Motor neuron (in vitro differentiated cells): ENCODE results near the gene MSTN. TPM values are rescaled to one million over a fixed set of nuclear protein-coding genes. Genes with fewer than 3 reads are reported as not detected.
"Not testable (repeated sequence)": the region's sequence is repeated elsewhere in the genome, so short reads cannot be mapped to it uniquely, and the experiment has no call there.

Experiments used
- ATAC-seq, 8 experiments: fragments of 200-7000 bp; cut with Tn5 transposase; replicated peaks in 6 of 8; 2 replicates each; pipeline ENCODE4 v1.8.0; 2021; ENCODE audit warnings: mild to moderate bottlenecking in 8 of 8, moderate library complexity in 8 of 8
- H3K27ac ChIP-seq, 2 donors: fragments of 250-450 bp; sonication (Bioruptor Pico); 2 replicates each; pipeline ENCODE4 v1.9.0; 2021; ENCODE audit warnings: antibody characterized with exemption in 2 of 2, mild to moderate bottlenecking in 2 of 2, moderate library complexity in 1 of 2
- H3K4me1 ChIP-seq, 2 donors: fragments of 250-450 bp; sonication (Bioruptor Pico); replicated peaks in 1 of 2; 2 replicates each; pipeline ENCODE4 v1.6.1; 2021; ENCODE audit warnings: antibody characterized with exemption in 2 of 2, mild to moderate bottlenecking in 2 of 2, moderate library complexity in 1 of 2
- H3K4me3 ChIP-seq, 5 donors: fragments of 250-450 bp; sonication (Bioruptor Pico); 2 replicates each; pipeline ENCODE4 v1.9.0; 2021; ENCODE audit warnings: antibody characterized with exemption in 5 of 5, mild to moderate bottlenecking in 5 of 5, moderate library complexity in 4 of 5
- WGBS, 10 experiments: fragments of 450-650 bp; shearing (Covaris generic); methylation state at CpG; one replicate each; pipeline ENCODE4 v1.0.0; 2022; 5-methylcytosine and 5-hydroxymethylcytosine counted together
- in situ Hi-C, 9 experiments: fragments of 400-800 bp; cut with MboI; loops; one replicate each; pipeline ENCODE4 v1.15.0; 2021; ENCODE audit warnings: low sequenced_read_pairs in 9 of 9, low pct_unique_long_range_greater_than_20kb in 2 of 9; ENCODE audit not compliant: unreplicated experiment in 9 of 9
- total RNA-seq, 8 experiments: library from RNA; unstranded; fragments of 300-600 nt; gene quantifications; 2 replicates each; pipeline versions ENCODE4 v1.2.3 to v1.2.4, GENCODE V29; 2022

Gene MSTN
- total RNA-seq, 8 experiments from 2014 or later, result 0.05 to 0.73 (median 0.25) TPM

- in situ Hi-C loops, result loop anchor here in 2 of 9 experiments (25.0 kb wide), 1 partner anchor 273 kb away; the partner anchor contains the start of genes ORMDL1 (in 2 of the 2) and PMS1 (in 2 of the 2)
- ATAC-seq, result no peak
- WGBS, 10 experiments, result 89 to 100% (median 94%) methylated on average over 1 to 4 of the region's 4 CpGs; no CpG with 5 or more reads in 1 of the 10 experiments
- Histone ChIP-seq H3K27ac (no peak overlapping the region), H3K4me1 (no peaks in the 10 kb centered on the region), H3K4me3 (no peak overlapping the region)
These were observed 2.5 kb downstream of the MSTN start for GRCh38 chr2:190060019-190060418.

DNA sequence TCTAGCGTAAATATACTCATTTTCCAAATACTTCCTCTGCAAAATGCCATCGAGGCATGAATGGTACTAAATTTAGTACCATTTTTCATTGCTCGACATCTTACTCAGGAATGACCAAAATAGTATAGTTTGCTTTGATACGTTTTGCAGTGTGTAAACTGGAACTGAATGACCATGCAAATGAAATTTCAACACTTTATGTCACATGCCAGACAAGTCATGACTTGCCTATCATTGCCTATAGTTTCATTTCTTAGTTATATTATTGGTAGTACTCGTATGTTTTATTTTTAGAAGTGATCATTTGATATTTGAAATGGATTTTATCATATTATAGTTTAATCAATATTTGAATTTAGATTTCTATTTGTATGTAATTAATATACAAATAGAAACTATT is 9.1 kb downstream of the MSTN start:
- WGBS, 10 experiments, result 50 to 100% (median 90%) methylated on average over 1 to 5 of the region's 5 CpGs
- no peaks in the 10 kb centered on the region for H3K4me1 ChIP-seq
- no peak overlapping the region for H3K27ac ChIP-seq
- no peak for ATAC-seq
- in situ Hi-C loops, result loop anchor here in 2 of 9 experiments (25.0 kb wide), 1 partner anchor 266 kb away; the partner anchor contains the start of genes ORMDL1 (in 2 of the 2) and PMS1 (in 2 of the 2)
- H3K4me3 ChIP-seq, result no peak overlapping the region

- no peak overlapping the region for H3K4me3 ChIP-seq
- no peak overlapping the region for H3K27ac ChIP-seq
- in situ Hi-C loops, result loop anchor here in 2 of 9 experiments (25.0 kb wide), 1 partner anchor 265 kb away; the partner anchor contains the start of genes ORMDL1 (in 2 of the 2) and PMS1 (in 2 of the 2)
- H3K4me1 ChIP-seq, result no peaks in the 10 kb centered on the region
- ATAC-seq, result no peak
- WGBS, 10 experiments, result 79 to 100% (median 90%) methylated on average over 1 to 5 of the region's 5 CpGs; no CpG with 5 or more reads in 3 of the 10 experiments
These were observed 10.2 kb downstream of the MSTN start for GRCh38 chr2:190052307-190052706.

GRCh38 chr2:190051223-190051622 is 11.3 kb downstream of the MSTN start:
- Histone ChIP-seq H3K4me3 (no peak overlapping the region), H3K27ac (no peak overlapping the region), H3K4me1 (no peaks in the 10 kb centered on the region)
- in situ Hi-C loops, result loop anchor here in 2 of 9 experiments (25.0 kb wide), 1 partner anchor 264 kb away; the partner anchor contains the start of genes ORMDL1 (in 2 of the 2) and PMS1 (in 2 of the 2)
- no peak for ATAC-seq

DNA sequence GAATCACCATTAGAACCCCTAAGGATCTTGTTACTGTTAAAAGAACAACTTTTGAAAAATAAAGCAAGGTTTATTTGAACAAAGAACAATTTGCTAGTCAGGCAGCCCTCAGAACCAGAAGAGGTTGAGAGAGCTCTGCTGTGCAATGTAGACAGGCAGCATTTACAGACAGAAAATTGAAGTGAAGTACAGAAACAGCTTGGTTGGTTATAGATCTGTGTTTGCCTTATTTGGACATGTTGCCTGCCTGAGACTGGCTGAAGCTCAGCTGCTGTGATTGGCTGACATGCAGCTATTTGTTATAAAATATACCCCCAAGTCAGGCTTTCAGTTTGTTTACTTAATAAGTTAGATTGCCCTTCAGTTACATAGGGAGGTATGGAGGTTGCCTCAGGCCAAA is 12.5 kb downstream of the MSTN start:
- no peaks in the 10 kb centered on the region for H3K4me1 ChIP-seq
- in situ Hi-C loops, result loop anchor here in 2 of 9 experiments (25.0 kb wide), 1 partner anchor 263 kb away; the partner anchor contains the start of genes ORMDL1 (in 2 of the 2) and PMS1 (in 2 of the 2)
- peak in 4 of 8 experiments; percentile 40 to 77 (median 60) for ATAC-seq

GRCh38 chr2:190044866-190045265 is 17.7 kb downstream of the MSTN start:
- H3K4me1 ChIP-seq, result no peaks in the 10 kb centered on the region
- H3K27ac ChIP-seq, result no peak overlapping the region
- 80 to 100% (median 80%) methylated on average over 1 of the region's 2 CpGs; no CpG with 5 or more reads in 7 of the 10 experiments for WGBS, 10 experiments
- in situ Hi-C loops, result loop anchor here in 1 of 9 experiments (25.0 kb wide), 1 partner anchor 258 kb away; the partner anchor contains the start of genes ORMDL1 and PMS1
- no peak overlapping the region for H3K4me3 ChIP-seq
- ATAC-seq, result no peak

More for the DNA sequence above, 12.5 kb downstream of the MSTN start:
- Histone ChIP-seq H3K4me3 (no peak overlapping the region), H3K27ac (no peak overlapping the region)

GRCh38 chr2:190043441-190043840 is 19.1 kb downstream of the MSTN start:
- Histone ChIP-seq H3K4me1 (no peaks in the 10 kb centered on the region), H3K27ac (no peak overlapping the region), H3K4me3 (no peak overlapping the region)
- 8 to 100% (median 67%) methylated on average over 1 to 3 of the region's 3 CpGs for WGBS, 10 experiments
- in situ Hi-C loops, result loop anchor here in 1 of 9 experiments (25.0 kb wide), 1 partner anchor 256 kb away; the partner anchor contains the start of genes ORMDL1 and PMS1
- ATAC-seq, result no peak

GRCh38 chr2:190036071-190036470 is 26.5 kb downstream of the MSTN start:
- no peak for ATAC-seq
- Histone ChIP-seq H3K27ac (no peak overlapping the region), H3K4me1 (no peaks in the 10 kb centered on the region), H3K4me3 (no peak overlapping the region)
- in situ Hi-C loops, result loop anchor here in 1 of 9 experiments (25.0 kb wide), 1 partner anchor 249 kb away; the partner anchor contains the start of genes ORMDL1 and PMS1
- 60 to 100% (median 92%) methylated on average over 1 to 2 of the region's 2 CpGs; no CpG with 5 or more reads in 2 of the 10 experiments for WGBS, 10 experiments

GRCh38 chr2:190034417-190034816 is 28.1 kb downstream of the MSTN start:
- H3K4me1 ChIP-seq, H3K4me3 ChIP-seq, ATAC-seq, H3K27ac ChIP-seq: not testable (repeated sequence)
- in situ Hi-C loops, result loop anchor here in 1 of 9 experiments (25.0 kb wide), 1 partner anchor 247 kb away; the partner anchor contains the start of genes ORMDL1 and PMS1
- WGBS, 10 experiments, result 64 to 94% (median 91%) methylated on average over 3 to 10 of the region's 10 CpGs; no CpG with 5 or more reads in 1 of the 10 experiments

- WGBS, 10 experiments, result 0 to 43% (median 0%) methylated on average over 1 of the region's 1 CpG; no CpG with 5 or more reads in 5 of the 10 experiments
- in situ Hi-C loops, result loop anchor here in 1 of 9 experiments (25.0 kb wide), 1 partner anchor 245 kb away; the partner anchor contains the start of genes ORMDL1 and PMS1
These were observed 30.4 kb downstream of the MSTN start for GRCh38 chr2:190031969-190032618.

GRCh38 chr2:190023860-190024259 is 38.7 kb downstream of the MSTN start:
- Histone ChIP-seq H3K4me1 (no peaks in the 10 kb centered on the region), H3K4me3 (no peak overlapping the region), H3K27ac (no peak overlapping the region)
- WGBS, 10 experiments, result 8 to 92% (median 78%) methylated on average over 3 to 5 of the region's 5 CpGs; no CpG with 5 or more reads in 3 of the 10 experiments
- in situ Hi-C loops, result no loop called here
- ATAC-seq, result peak in 3 of 8 experiments; percentile 41 to 64 (median 41)

More at GRCh38 chr2:190031969-190032618, 30.4 kb downstream of the MSTN start:
- Histone ChIP-seq H3K27ac (no peak overlapping the region), H3K4me1 (no peaks in the 10 kb centered on the region), H3K4me3 (no peak overlapping the region)
- ATAC-seq, result no peak

- in situ Hi-C loops, result no loop called here
- peak in 2 of 8 experiments; percentile 61 to 87 for ATAC-seq
- H3K4me1 ChIP-seq, result no peaks in the 10 kb centered on the region
- H3K27ac ChIP-seq, result no peak overlapping the region
- no peak overlapping the region for H3K4me3 ChIP-seq
These were observed 41.8 kb downstream of the MSTN start for GRCh38 chr2:190020720-190021119.

GRCh38 chr2:190017837-190018236 is 44.7 kb downstream of the MSTN start:
- ATAC-seq, result no peak
- in situ Hi-C loops, result no loop called here
- 15 to 100% (median 91%) methylated on average over 1 of the region's 1 CpG for WGBS, 10 experiments
- Histone ChIP-seq H3K4me3 (no peak overlapping the region), H3K27ac (no peak overlapping the region), H3K4me1 (no peaks in the 10 kb centered on the region)
